ENCODE results near the gene MOV10L1. TPM values are rescaled to one million over a fixed set of nuclear protein-coding genes. Genes with fewer than 3 reads are reported as not detected.

The MOV10L1 gene
- total and polyA plus RNA-seq, 10 donors, result 0.10 to 0.37 (median 0.15) TPM; not detected in 7

GRCh38 chr22:50102946-50103345, 13.1 kb downstream of the MOV10L1 start:
- H3K27ac ChIP-seq, result no peak overlapping the region
- H3K27me3 ChIP-seq (replicated peaks in 1 of 7), result peaks cover 0 to 16% (median 0%) of the 10 kb centered on the region in 7 donors
- intact Hi-C loops (cut with DNase I; ENCODE audit: low total_unique reads), result no loop called here
- H3K4me1 ChIP-seq, result peaks cover 0 to 29% (median 7%) of the 10 kb centered on the region in 6 donors
- TF ChIP-seq POLR2AphosphoS5 (IDR thresholded peaks at IDR 0.05), result no peak
- TF ChIP-seq, protein P1, sequence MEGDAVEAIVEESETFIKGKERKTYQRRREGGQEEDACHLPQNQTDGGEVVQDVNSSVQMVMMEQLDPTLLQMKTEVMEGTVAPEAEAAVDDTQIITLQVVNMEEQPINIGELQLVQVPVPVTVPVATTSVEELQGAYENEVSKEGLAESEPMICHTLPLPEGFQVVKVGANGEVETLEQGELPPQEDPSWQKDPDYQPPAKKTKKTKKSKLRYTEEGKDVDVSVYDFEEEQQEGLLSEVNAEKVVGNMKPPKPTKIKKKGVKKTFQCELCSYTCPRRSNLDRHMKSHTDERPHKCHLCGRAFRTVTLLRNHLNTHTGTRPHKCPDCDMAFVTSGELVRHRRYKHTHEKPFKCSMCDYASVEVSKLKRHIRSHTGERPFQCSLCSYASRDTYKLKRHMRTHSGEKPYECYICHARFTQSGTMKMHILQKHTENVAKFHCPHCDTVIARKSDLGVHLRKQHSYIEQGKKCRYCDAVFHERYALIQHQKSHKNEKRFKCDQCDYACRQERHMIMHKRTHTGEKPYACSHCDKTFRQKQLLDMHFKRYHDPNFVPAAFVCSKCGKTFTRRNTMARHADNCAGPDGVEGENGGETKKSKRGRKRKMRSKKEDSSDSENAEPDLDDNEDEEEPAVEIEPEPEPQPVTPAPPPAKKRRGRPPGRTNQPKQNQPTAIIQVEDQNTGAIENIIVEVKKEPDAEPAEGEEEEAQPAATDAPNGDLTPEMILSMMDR (IDR thresholded peaks at IDR 0.05 in 8 of 11, conservative IDR thresholded peaks at IDR 0.05 in 3 of 11), result no peak
- no peak for TF ChIP-seq POLR2A (IDR thresholded peaks at IDR 0.05)
- H3K36me3 ChIP-seq, result no peaks in the 10 kb centered on the region
- H3K4me3 ChIP-seq, result no peak overlapping the region
- H3K9me3 ChIP-seq, result no peaks in the 10 kb centered on the region
- WGBS, 5 donors, result 37 to 53% (median 43%) methylated on average over 11 of the region's 11 CpGs
- no peak for DNase-seq

DNA sequence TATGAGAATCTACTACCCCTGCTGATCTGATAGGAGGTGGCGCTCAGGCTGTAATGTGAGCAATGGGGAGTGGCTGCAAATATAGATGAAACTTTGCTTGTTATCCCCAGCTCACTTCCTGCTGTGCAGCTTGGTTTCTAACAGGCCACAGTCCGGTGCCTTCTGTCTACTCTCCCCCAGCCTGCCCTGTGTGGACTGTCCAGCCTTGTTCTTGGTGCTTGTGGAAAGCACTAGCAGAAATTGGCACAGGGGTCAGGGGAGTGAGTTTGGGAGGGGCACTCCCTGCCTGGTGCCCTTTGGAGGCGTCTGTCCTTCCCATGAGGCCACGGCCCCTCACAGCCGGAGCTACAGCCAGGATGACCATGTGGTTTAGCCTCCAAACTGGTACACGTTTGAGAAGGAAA, 14.3 kb downstream of the MOV10L1 start:
- TF ChIP-seq POLR2AphosphoS5 (IDR thresholded peaks at IDR 0.05), result no peak
- TF ChIP-seq POLR2A (IDR thresholded peaks at IDR 0.05), result no peak
- TF ChIP-seq, protein P1 (IDR thresholded peaks at IDR 0.05 in 8 of 11, conservative IDR thresholded peaks at IDR 0.05 in 3 of 11), result no peak
- WGBS, 5 donors, result 70 to 84% (median 77%) methylated on average over 6 of the region's 6 CpGs
- intact Hi-C loops (cut with DNase I; ENCODE audit: low total_unique reads), result no loop called here

GRCh38 chr22:50105208-50106100, 15.6 kb downstream of the MOV10L1 start:
- Histone ChIP-seq H3K9me3 (no peaks in the 10 kb centered on the region), H3K4me3 (peak overlapping the region in 1 of 8 donors; percentile 38), H3K36me3 (no peaks in the 10 kb centered on the region), H3K27ac (no peak overlapping the region), H3K27me3 (replicated peaks in 1 of 7) (peaks cover 0 to 16% (median 0%) of the 10 kb centered on the region in 7 donors), H3K4me1 (peaks cover 0 to 29% (median 7%) of the 10 kb centered on the region in 6 donors)
- no peak for DNase-seq
- intact Hi-C loops (cut with DNase I; ENCODE audit: low total_unique reads), result no loop called here
- WGBS, 5 donors, result 20 to 29% (median 27%) methylated on average over 9 of the region's 9 CpGs
- TF ChIP-seq POLR2A (IDR thresholded peaks at IDR 0.05), result no peak
- no peak for TF ChIP-seq POLR2AphosphoS5 (IDR thresholded peaks at IDR 0.05)
- TF ChIP-seq, protein P1 (IDR thresholded peaks at IDR 0.05 in 8 of 11, conservative IDR thresholded peaks at IDR 0.05 in 3 of 11), result no peak

More for the DNA sequence above, 14.3 kb downstream of the MOV10L1 start:
- Histone ChIP-seq H3K27me3 (replicated peaks in 1 of 7) (peaks cover 0 to 16% (median 0%) of the 10 kb centered on the region in 7 donors), H3K9me3 (no peaks in the 10 kb centered on the region), H3K36me3 (no peaks in the 10 kb centered on the region), H3K27ac (no peak overlapping the region), H3K4me1 (peaks cover 0 to 29% (median 7%) of the 10 kb centered on the region in 6 donors), H3K4me3 (no peak overlapping the region)
- DNase-seq, result no peak

GRCh38 chr22:50107529-50107928, 17.7 kb downstream of the MOV10L1 start:
- Histone ChIP-seq H3K36me3 (no peaks in the 10 kb centered on the region), H3K27ac (no peak overlapping the region), H3K27me3 (replicated peaks in 1 of 7) (peaks cover 0 to 27% (median 0%) of the 10 kb centered on the region in 7 donors), H3K4me1 (peaks cover 0 to 34% (median 11%) of the 10 kb centered on the region in 6 donors), H3K9me3 (no peaks in the 10 kb centered on the region), H3K4me3 (no peak overlapping the region)
- TF ChIP-seq, protein P1 (IDR thresholded peaks at IDR 0.05 in 8 of 11, conservative IDR thresholded peaks at IDR 0.05 in 3 of 11), result no peak
- TF ChIP-seq POLR2AphosphoS5 (IDR thresholded peaks at IDR 0.05) (no peak), POLR2A (IDR thresholded peaks at IDR 0.05) (no peak)
- WGBS, 5 donors, result 86 to 100% (median 90%) methylated on average over 4 to 9 of the region's 9 CpGs
- no peak for DNase-seq
- intact Hi-C loops (cut with DNase I; ENCODE audit: low total_unique reads), result no loop called here

Data from spleen (tissue), 11 donors.